ENCODE measurements around the gene SCYGR8.
"Not testable (repeated sequence)": the region's sequence is repeated elsewhere in the genome, so short reads cannot be mapped to it uniquely, and the experiment has no call there.

SCYGR8 gene

GRCh38 chr2:227717687-227718567 lies 27.8 kb upstream of the SCYGR8 start, which contains the start of gene SLC19A3:
TSS of gene SLC19A3 (minus strand) at chr2:227718028. CDS start at chr2:227702318, 15,710 bp downstream.
- DNase-seq (ENCODE audit: insufficient read length, low spot score) (no peak), FAIRE-seq (no peak)
- TF ChIP-seq PAX5 (IDR thresholded peaks at IDR 0.05; ENCODE audit: insufficient read depth, low read length, severe bottlenecking): no peak
- TF ChIP-seq TAF1 (IDR thresholded peaks at IDR 0.05; ENCODE audit: low read depth, low read length): no peak

GRCh38 chr2:227719641-227720040 lies 26.1 kb upstream of the SCYGR8 start:
- FAIRE-seq (no peak), DNase-seq (ENCODE audit: insufficient read length, low spot score) (no peak)
- TF ChIP-seq POU2F2 (IDR thresholded peaks at IDR 0.05; ENCODE audit: low read depth, low read length) (no peak), TAF1 (IDR thresholded peaks at IDR 0.05; ENCODE audit: low read depth, low read length) (no peak), POLR2AphosphoS5 (IDR thresholded peaks at IDR 0.05; ENCODE audit: low read depth, low read length) (no peak), SPI1 (IDR thresholded peaks at IDR 0.05; ENCODE audit: low read depth, low read length) (no peak), POLR2A (IDR thresholded peaks at IDR 0.05; ENCODE audit: low read depth, low read length) (no peak), PAX5 (IDR thresholded peaks at IDR 0.05; ENCODE audit: insufficient read depth, low read length, severe bottlenecking) (no peak)

DNA sequence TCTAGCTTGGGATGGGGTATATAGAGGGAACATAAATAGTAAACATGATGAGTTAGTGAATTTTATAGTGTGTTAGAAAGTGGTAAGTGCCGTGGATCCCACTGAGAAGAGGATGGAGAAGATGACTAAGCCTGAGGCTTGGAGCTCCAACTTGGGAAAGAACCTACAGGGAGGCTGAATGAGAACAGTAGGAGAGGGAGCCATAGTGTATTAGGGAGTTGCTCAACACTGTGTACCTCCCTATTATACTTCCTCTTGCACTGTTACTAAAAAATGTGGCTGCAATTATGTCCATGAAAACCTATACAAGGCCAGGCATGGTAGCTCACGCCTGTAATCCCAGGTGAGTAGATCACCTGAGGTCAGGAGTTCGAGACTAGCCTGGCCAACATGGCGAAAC lies 25.0 kb upstream of the SCYGR8 start:
- FAIRE-seq: no peak
- no peak for TF ChIP-seq POLR2AphosphoS5 (IDR thresholded peaks at IDR 0.05; ENCODE audit: low read depth, low read length)
- TF ChIP-seq SPI1 (IDR thresholded peaks at IDR 0.05; ENCODE audit: low read depth, low read length): no peak
- TF ChIP-seq PAX5 (IDR thresholded peaks at IDR 0.05; ENCODE audit: insufficient read depth, low read length, severe bottlenecking): no peak
- TF ChIP-seq TAF1 (IDR thresholded peaks at IDR 0.05; ENCODE audit: low read depth, low read length): no peak
- TF ChIP-seq POLR2A (IDR thresholded peaks at IDR 0.05; ENCODE audit: low read depth, low read length): no peak
- no peak for TF ChIP-seq POU2F2 (IDR thresholded peaks at IDR 0.05; ENCODE audit: low read depth, low read length)
- DNase-seq (ENCODE audit: insufficient read length, low spot score): no peak

GRCh38 chr2:227722821-227723220 lies 22.9 kb upstream of the SCYGR8 start:
- not testable (repeated sequence) for DNase-seq (ENCODE audit: insufficient read length, low spot score); FAIRE-seq

GRCh38 chr2:227724394-227725039 lies 21.2 kb upstream of the SCYGR8 start, which contains the start of gene SCYGR6:
TSS of gene SCYGR6 (minus strand) at chr2:227724757. CDS start at chr2:227724757, 0 bp downstream.
- DNase-seq (ENCODE audit: insufficient read length, low spot score) (no peak), FAIRE-seq (no peak)
- TF ChIP-seq SPI1 (IDR thresholded peaks at IDR 0.05; ENCODE audit: low read depth, low read length): no peak
- TF ChIP-seq POLR2A (IDR thresholded peaks at IDR 0.05; ENCODE audit: low read depth, low read length): no peak
- no peak for TF ChIP-seq TAF1 (IDR thresholded peaks at IDR 0.05; ENCODE audit: low read depth, low read length)
- no peak for TF ChIP-seq POLR2AphosphoS5 (IDR thresholded peaks at IDR 0.05; ENCODE audit: low read depth, low read length)
- TF ChIP-seq PAX5 (IDR thresholded peaks at IDR 0.05; ENCODE audit: insufficient read depth, low read length, severe bottlenecking): no peak
- TF ChIP-seq POU2F2 (IDR thresholded peaks at IDR 0.05; ENCODE audit: low read depth, low read length): no peak

DNA sequence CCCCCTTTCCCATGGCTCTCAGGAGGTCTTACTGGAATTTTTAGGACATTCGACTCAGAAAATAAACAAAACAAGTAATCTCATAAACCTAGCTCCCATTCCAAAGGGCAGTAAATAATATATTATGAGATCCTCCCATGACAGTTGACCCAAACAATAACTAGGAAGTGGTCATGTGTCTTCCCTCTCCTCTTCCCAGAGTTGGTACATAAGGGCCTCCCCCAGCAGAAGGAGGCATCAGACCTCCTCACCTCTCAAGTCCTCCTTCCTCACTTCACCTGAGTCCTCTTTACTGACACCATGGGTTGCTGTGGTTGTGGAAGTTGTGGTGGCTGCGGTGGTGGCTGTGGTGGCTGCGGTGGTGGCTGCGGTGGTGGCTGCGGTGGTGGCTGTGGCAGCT lies 17.7 kb upstream of the SCYGR8 start, which contains the start of gene SCYGR7:
SCYGR7 (plus strand) TSS at position 301 of the 400 bp plus-strand sequence; CDS start at position 301, 0 bp downstream.
- TF ChIP-seq TAF1 (IDR thresholded peaks at IDR 0.05; ENCODE audit: low read depth, low read length): no peak
- TF ChIP-seq SPI1 (IDR thresholded peaks at IDR 0.05; ENCODE audit: low read depth, low read length): no peak
- TF ChIP-seq POLR2AphosphoS5 (IDR thresholded peaks at IDR 0.05; ENCODE audit: low read depth, low read length): no peak
- TF ChIP-seq POLR2A (IDR thresholded peaks at IDR 0.05; ENCODE audit: low read depth, low read length): no peak
- TF ChIP-seq PAX5 (IDR thresholded peaks at IDR 0.05; ENCODE audit: insufficient read depth, low read length, severe bottlenecking): no peak
- no peak for TF ChIP-seq POU2F2 (IDR thresholded peaks at IDR 0.05; ENCODE audit: low read depth, low read length)
- no peak for FAIRE-seq
- DNase-seq (ENCODE audit: insufficient read length, low spot score): no peak

- DNase-seq (ENCODE audit: insufficient read length, low spot score): no peak
- no peak for FAIRE-seq
- TF ChIP-seq POLR2A (IDR thresholded peaks at IDR 0.05; ENCODE audit: low read depth, low read length) (no peak), PAX5 (IDR thresholded peaks at IDR 0.05; ENCODE audit: insufficient read depth, low read length, severe bottlenecking) (no peak)
These were observed 6.3 kb upstream of the SCYGR8 start for GRCh38 chr2:227739351-227739750.

- not testable (repeated sequence) for FAIRE-seq; DNase-seq (ENCODE audit: insufficient read length, low spot score)
These were observed 5.0 kb upstream of the SCYGR8 start for GRCh38 chr2:227740705-227741104.

DNA sequence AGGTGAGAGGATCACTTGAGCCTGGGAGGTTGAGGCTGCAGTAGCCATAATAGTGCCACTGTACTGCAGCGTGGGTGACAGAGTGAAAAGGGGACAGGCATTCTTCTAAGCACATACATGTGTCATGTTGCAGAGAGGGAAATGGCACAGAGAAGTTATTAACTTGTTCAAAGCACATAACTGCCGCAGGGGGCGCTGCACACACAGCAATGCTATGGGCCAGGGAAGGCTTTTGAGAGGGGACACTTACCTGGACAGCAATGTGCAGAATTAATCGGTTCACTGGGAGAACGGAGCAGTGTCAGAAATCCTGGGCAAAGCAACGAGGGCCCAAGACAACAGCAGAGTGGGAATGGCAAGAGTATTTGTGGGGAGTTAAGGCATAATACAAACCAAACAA lies 2.4 kb downstream of the SCYGR8 start:
- DNase-seq (ENCODE audit: insufficient read length, low spot score): no peak
- TF ChIP-seq POU2F2 (IDR thresholded peaks at IDR 0.05; ENCODE audit: low read depth, low read length) (no peak), TAF1 (IDR thresholded peaks at IDR 0.05; ENCODE audit: low read depth, low read length) (no peak), PAX5 (IDR thresholded peaks at IDR 0.05; ENCODE audit: insufficient read depth, low read length, severe bottlenecking) (no peak), SPI1 (IDR thresholded peaks at IDR 0.05; ENCODE audit: low read depth, low read length) (no peak), POLR2AphosphoS5 (IDR thresholded peaks at IDR 0.05; ENCODE audit: low read depth, low read length) (no peak), POLR2A (IDR thresholded peaks at IDR 0.05; ENCODE audit: low read depth, low read length) (no peak)
- FAIRE-seq: no peak

GRCh38 chr2:227756261-227756660 lies 10.6 kb downstream of the SCYGR8 start:
- FAIRE-seq: not testable (repeated sequence)

More at GRCh38 chr2:227756261-227756660, 10.6 kb downstream of the SCYGR8 start:
- DNase-seq (ENCODE audit: insufficient read length, low spot score): not testable (repeated sequence)
